ENCODE data around the gene COLEC12.
A peak's percentile ranks its signal among the peaks of the same experiment; 100 is the strongest.

The COLEC12 gene

GRCh38 chr18:473802-474201 is 26.7 kb downstream of the COLEC12 start:
- no CpG with 5 or more reads among the region's 1 CpG for WGBS (ENCODE audit: extremely low coverage, insufficient coverage, insufficient read length)
- H2AFZ ChIP-seq (ENCODE audit: insufficient read depth, low read length, poor library complexity): no peak overlapping the region
- no peak overlapping the region for H3K14ac ChIP-seq (ENCODE audit: low read length)
- H4K91ac ChIP-seq (ENCODE audit: low read depth, low read length): no peak overlapping the region
- no peak overlapping the region for H2BK12ac ChIP-seq (ENCODE audit: low read length)
- H2BK5ac ChIP-seq (ENCODE audit: low read depth, low read length, poor library complexity): no peak overlapping the region
- no peaks in the 10 kb centered on the region for H3K79me2 ChIP-seq (ENCODE audit: control insufficient read depth, insufficient read depth, low read length, poor library complexity)
- H3K27me3 ChIP-seq (ENCODE audit: insufficient read depth, low read length): no peaks in the 10 kb centered on the region
- no peak overlapping the region for H4K12ac ChIP-seq (ENCODE audit: low read depth, low read length)
- no peak overlapping the region for H3K9ac ChIP-seq (ENCODE audit: low read length)
- DNase-seq: no peak
- no peak overlapping the region for H3K4me3 ChIP-seq (ENCODE audit: low read depth, low read length)
- no peak overlapping the region for H3K18ac ChIP-seq (ENCODE audit: low read length)
- H3K4me2 ChIP-seq (ENCODE audit: low read length): no peak overlapping the region
- H2BK120ac ChIP-seq (ENCODE audit: insufficient read depth, low read length, poor library complexity): no peak overlapping the region
- no peak overlapping the region for H3K4ac ChIP-seq (ENCODE audit: low read depth, low read length)
- H3K9me3 ChIP-seq (ENCODE audit: insufficient read depth, low read depth, low read length): no peaks in the 10 kb centered on the region
- no peak overlapping the region for H3K27ac ChIP-seq (ENCODE audit: low read depth, low read length)
- no peaks in the 10 kb centered on the region for H3K36me3 ChIP-seq (ENCODE audit: control insufficient read depth in 1 of 2, insufficient read depth in 2 of 2, low read length in 2 of 2)
- no peak overlapping the region for H3K23ac ChIP-seq (ENCODE audit: low read length)
- H3K79me1 ChIP-seq (ENCODE audit: low read length): no peaks in the 10 kb centered on the region
- H2AK5ac ChIP-seq (ENCODE audit: low read length): no peak overlapping the region
- peaks cover 5 to 6% of the 10 kb centered on the region in 2 experiments for H3K4me1 ChIP-seq (ENCODE audit: control insufficient read depth in 1 of 2, insufficient read depth in 2 of 2, low read length in 2 of 2)
- no peak overlapping the region for H4K8ac ChIP-seq (ENCODE audit: low read depth, low read length)

GRCh38 chr18:471716-472115 is 28.8 kb downstream of the COLEC12 start:
- H3K27ac ChIP-seq (ENCODE audit: low read depth, low read length): no peak overlapping the region
- no peak overlapping the region for H4K12ac ChIP-seq (ENCODE audit: low read depth, low read length)
- H3K18ac ChIP-seq (ENCODE audit: low read length): no peak overlapping the region
- no peak overlapping the region for H4K91ac ChIP-seq (ENCODE audit: low read depth, low read length)
- no peak overlapping the region for H2BK120ac ChIP-seq (ENCODE audit: insufficient read depth, low read length, poor library complexity)
- no peak overlapping the region for H3K4me3 ChIP-seq (ENCODE audit: low read depth, low read length)
- no peak overlapping the region for H3K14ac ChIP-seq (ENCODE audit: low read length)
- no peak overlapping the region for H4K8ac ChIP-seq (ENCODE audit: low read depth, low read length)
- no peak for DNase-seq
- WGBS (ENCODE audit: extremely low coverage, insufficient coverage, insufficient read length): no CpG with 5 or more reads among the region's 3 CpGs
- no peak overlapping the region for H2AFZ ChIP-seq (ENCODE audit: insufficient read depth, low read length, poor library complexity)
- no peak overlapping the region for H3K4ac ChIP-seq (ENCODE audit: low read depth, low read length)
- H2BK12ac ChIP-seq (ENCODE audit: low read length): no peak overlapping the region
- no peak overlapping the region for H2AK5ac ChIP-seq (ENCODE audit: low read length)
- H3K4me1 ChIP-seq (ENCODE audit: control insufficient read depth in 1 of 2, insufficient read depth in 2 of 2, low read length in 2 of 2): peaks cover 5 to 6% of the 10 kb centered on the region in 2 experiments
- no peaks in the 10 kb centered on the region for H3K36me3 ChIP-seq (ENCODE audit: control insufficient read depth in 1 of 2, insufficient read depth in 2 of 2, low read length in 2 of 2)
- no peaks in the 10 kb centered on the region for H3K9me3 ChIP-seq (ENCODE audit: insufficient read depth, low read depth, low read length)
- no peaks in the 10 kb centered on the region for H3K79me2 ChIP-seq (ENCODE audit: control insufficient read depth, insufficient read depth, low read length, poor library complexity)
- no peak overlapping the region for H3K4me2 ChIP-seq (ENCODE audit: low read length)
- no peak overlapping the region for H2BK5ac ChIP-seq (ENCODE audit: low read depth, low read length, poor library complexity)
- no peak overlapping the region for H3K9ac ChIP-seq (ENCODE audit: low read length)
- H3K27me3 ChIP-seq (ENCODE audit: insufficient read depth, low read length): no peaks in the 10 kb centered on the region
- H3K79me1 ChIP-seq (ENCODE audit: low read length): no peaks in the 10 kb centered on the region
- no peak overlapping the region for H3K23ac ChIP-seq (ENCODE audit: low read length)

GRCh38 chr18:470661-471501 is 29.6 kb downstream of the COLEC12 start:
- Histone ChIP-seq H3K9ac (ENCODE audit: low read length) (no peak overlapping the region), H4K8ac (ENCODE audit: low read depth, low read length) (no peak overlapping the region), H2BK120ac (ENCODE audit: insufficient read depth, low read length, poor library complexity) (no peak overlapping the region), H3K18ac (ENCODE audit: low read length) (no peak overlapping the region), H3K4ac (ENCODE audit: low read depth, low read length) (no peak overlapping the region), H3K23ac (ENCODE audit: low read length) (no peak overlapping the region), H3K9me3 (ENCODE audit: insufficient read depth, low read depth, low read length) (no peaks in the 10 kb centered on the region), H4K91ac (ENCODE audit: low read depth, low read length) (no peak overlapping the region), H3K4me1 (ENCODE audit: control insufficient read depth in 1 of 2, insufficient read depth in 2 of 2, low read length in 2 of 2) (peaks cover 5 to 6% of the 10 kb centered on the region in 2 experiments), H3K27me3 (ENCODE audit: insufficient read depth, low read length) (no peaks in the 10 kb centered on the region), H4K12ac (ENCODE audit: low read depth, low read length) (no peak overlapping the region), H3K79me2 (ENCODE audit: control insufficient read depth, insufficient read depth, low read length, poor library complexity) (no peaks in the 10 kb centered on the region), H3K14ac (ENCODE audit: low read length) (no peak overlapping the region), H3K4me3 (ENCODE audit: low read depth, low read length) (no peak overlapping the region), H3K4me2 (ENCODE audit: low read length) (no peak overlapping the region), H3K79me1 (ENCODE audit: low read length) (no peaks in the 10 kb centered on the region), H2BK5ac (ENCODE audit: low read depth, low read length, poor library complexity) (no peak overlapping the region), H3K36me3 (ENCODE audit: control insufficient read depth in 1 of 2, insufficient read depth in 2 of 2, low read length in 2 of 2) (no peaks in the 10 kb centered on the region), H2AFZ (ENCODE audit: insufficient read depth, low read length, poor library complexity) (no peak overlapping the region), H2BK12ac (ENCODE audit: low read length) (no peak overlapping the region), H3K27ac (ENCODE audit: low read depth, low read length) (no peak overlapping the region), H2AK5ac (ENCODE audit: low read length) (no peak overlapping the region)
- no CpG with 5 or more reads among the region's 5 CpGs for WGBS (ENCODE audit: extremely low coverage, insufficient coverage, insufficient read length)
- peak in 1 of 2 donors; percentile 48 for DNase-seq

- Histone ChIP-seq H3K4me2 (ENCODE audit: low read length) (no peak overlapping the region), H2BK12ac (ENCODE audit: low read length) (no peak overlapping the region), H2BK120ac (ENCODE audit: insufficient read depth, low read length, poor library complexity) (no peak overlapping the region), H4K12ac (ENCODE audit: low read depth, low read length) (no peak overlapping the region), H2BK5ac (ENCODE audit: low read depth, low read length, poor library complexity) (no peak overlapping the region), H3K14ac (ENCODE audit: low read length) (no peak overlapping the region), H3K9ac (ENCODE audit: low read length) (no peak overlapping the region), H3K27me3 (ENCODE audit: insufficient read depth, low read length) (no peaks in the 10 kb centered on the region), H3K79me2 (ENCODE audit: control insufficient read depth, insufficient read depth, low read length, poor library complexity) (no peaks in the 10 kb centered on the region), H3K4me3 (ENCODE audit: low read depth, low read length) (no peak overlapping the region), H3K4me1 (ENCODE audit: control insufficient read depth in 1 of 2, insufficient read depth in 2 of 2, low read length in 2 of 2) (no peaks in the 10 kb centered on the region), H3K23ac (ENCODE audit: low read length) (no peak overlapping the region), H3K36me3 (ENCODE audit: control insufficient read depth in 1 of 2, insufficient read depth in 2 of 2, low read length in 2 of 2) (no peaks in the 10 kb centered on the region), H2AK5ac (ENCODE audit: low read length) (no peak overlapping the region), H3K18ac (ENCODE audit: low read length) (no peak overlapping the region), H2AFZ (ENCODE audit: insufficient read depth, low read length, poor library complexity) (no peak overlapping the region), H3K27ac (ENCODE audit: low read depth, low read length) (no peak overlapping the region), H4K91ac (ENCODE audit: low read depth, low read length) (no peak overlapping the region), H3K4ac (ENCODE audit: low read depth, low read length) (no peak overlapping the region), H3K79me1 (ENCODE audit: low read length) (no peaks in the 10 kb centered on the region), H3K9me3 (ENCODE audit: insufficient read depth, low read depth, low read length) (no peaks in the 10 kb centered on the region), H4K8ac (ENCODE audit: low read depth, low read length) (no peak overlapping the region)
- DNase-seq: no peak
- no CpG with 5 or more reads among the region's 13 CpGs for WGBS (ENCODE audit: extremely low coverage, insufficient coverage, insufficient read length)
These were observed 31.3 kb downstream of the COLEC12 start for GRCh38 chr18:468955-469790.
